ENCODE data around the gene SGCD. TPM values are rescaled to one million over a fixed set of nuclear protein-coding genes. Genes with fewer than 3 reads are reported as not detected.
A peak's percentile ranks its signal among the peaks of the same experiment; 100 is the strongest.
"Not testable (repeated sequence)": the region's sequence is repeated elsewhere in the genome, so short reads cannot be mapped to it uniquely, and the experiment has no call there.

SGCD gene
- total RNA-seq, 4 donors from 2014 or later: 3.4 to 86.5 (median 8.1) TPM

DNA sequence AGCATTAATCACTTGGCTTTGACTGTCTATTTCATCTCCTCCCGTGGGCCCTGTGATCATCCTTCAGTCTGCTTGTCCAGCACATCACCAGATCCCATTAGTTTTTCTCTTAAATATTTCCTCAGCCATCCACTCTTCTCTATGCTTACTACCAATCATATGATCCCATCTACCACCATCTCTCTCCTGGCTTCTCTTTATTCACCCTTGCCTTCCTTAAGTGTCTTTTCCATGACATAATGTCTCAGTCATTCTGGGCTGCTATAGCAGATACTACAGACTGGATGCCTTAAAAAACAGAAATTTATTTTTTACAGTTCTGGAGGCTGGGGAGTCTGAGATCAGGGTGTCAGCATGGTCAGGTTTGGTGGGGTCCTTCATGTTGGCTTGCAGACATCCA lies 314.7 kb downstream of the SGCD start:
- no peak for DNase-seq
- intact Hi-C loops (cut with DNase I; ENCODE audit: low total_unique reads): no loop called here
- Histone ChIP-seq H3K9me3 (no peaks in the 10 kb centered on the region), H3K27me3 (no peaks in the 10 kb centered on the region), H3K36me3 (no peaks in the 10 kb centered on the region), H3K27ac (peak overlapping the region in 1 of 2 donors; percentile 54), H3K4me1 (no peaks in the 10 kb centered on the region), H3K4me3 (no peak overlapping the region)
- TF ChIP-seq, protein P1, sequence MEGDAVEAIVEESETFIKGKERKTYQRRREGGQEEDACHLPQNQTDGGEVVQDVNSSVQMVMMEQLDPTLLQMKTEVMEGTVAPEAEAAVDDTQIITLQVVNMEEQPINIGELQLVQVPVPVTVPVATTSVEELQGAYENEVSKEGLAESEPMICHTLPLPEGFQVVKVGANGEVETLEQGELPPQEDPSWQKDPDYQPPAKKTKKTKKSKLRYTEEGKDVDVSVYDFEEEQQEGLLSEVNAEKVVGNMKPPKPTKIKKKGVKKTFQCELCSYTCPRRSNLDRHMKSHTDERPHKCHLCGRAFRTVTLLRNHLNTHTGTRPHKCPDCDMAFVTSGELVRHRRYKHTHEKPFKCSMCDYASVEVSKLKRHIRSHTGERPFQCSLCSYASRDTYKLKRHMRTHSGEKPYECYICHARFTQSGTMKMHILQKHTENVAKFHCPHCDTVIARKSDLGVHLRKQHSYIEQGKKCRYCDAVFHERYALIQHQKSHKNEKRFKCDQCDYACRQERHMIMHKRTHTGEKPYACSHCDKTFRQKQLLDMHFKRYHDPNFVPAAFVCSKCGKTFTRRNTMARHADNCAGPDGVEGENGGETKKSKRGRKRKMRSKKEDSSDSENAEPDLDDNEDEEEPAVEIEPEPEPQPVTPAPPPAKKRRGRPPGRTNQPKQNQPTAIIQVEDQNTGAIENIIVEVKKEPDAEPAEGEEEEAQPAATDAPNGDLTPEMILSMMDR (IDR thresholded peaks at IDR 0.05): no peak
- TF ChIP-seq POLR2A (IDR thresholded peaks at IDR 0.05): no peak

DNA sequence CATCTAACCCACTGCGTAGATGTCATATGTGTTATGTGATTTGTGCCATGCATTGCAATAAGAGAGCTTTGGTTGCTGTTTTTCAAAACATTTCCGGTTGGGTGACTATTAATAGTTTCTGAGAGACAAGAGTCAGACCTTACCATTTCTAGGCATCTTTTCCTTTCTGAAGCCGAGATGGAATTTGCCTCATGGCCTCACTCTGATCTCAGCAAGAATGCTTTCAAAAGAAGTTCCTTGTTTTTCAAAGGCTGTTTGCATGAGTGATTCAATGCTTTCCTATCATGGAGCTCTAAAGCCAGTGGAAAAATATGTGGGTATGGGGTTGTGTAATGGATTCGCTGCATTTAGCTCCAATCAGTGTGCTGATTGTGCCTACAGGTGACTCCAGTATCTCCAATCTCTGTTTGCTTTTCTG lies 320.1 kb downstream of the SGCD start:
- no peaks in the 10 kb centered on the region for H3K27me3 ChIP-seq
- no peaks in the 10 kb centered on the region for H3K4me1 ChIP-seq
- intact Hi-C loops (cut with DNase I; ENCODE audit: low total_unique reads): no loop called here
- TF ChIP-seq POLR2A (IDR thresholded peaks at IDR 0.05): no peak
- TF ChIP-seq, protein P1 (IDR thresholded peaks at IDR 0.05): no peak
- peak overlapping the region in 1 of 2 donors; percentile 21 for H3K27ac ChIP-seq
- no peaks in the 10 kb centered on the region for H3K36me3 ChIP-seq
- H3K4me3 ChIP-seq: no peak overlapping the region
- no peaks in the 10 kb centered on the region for H3K9me3 ChIP-seq
- no peak for DNase-seq

DNA sequence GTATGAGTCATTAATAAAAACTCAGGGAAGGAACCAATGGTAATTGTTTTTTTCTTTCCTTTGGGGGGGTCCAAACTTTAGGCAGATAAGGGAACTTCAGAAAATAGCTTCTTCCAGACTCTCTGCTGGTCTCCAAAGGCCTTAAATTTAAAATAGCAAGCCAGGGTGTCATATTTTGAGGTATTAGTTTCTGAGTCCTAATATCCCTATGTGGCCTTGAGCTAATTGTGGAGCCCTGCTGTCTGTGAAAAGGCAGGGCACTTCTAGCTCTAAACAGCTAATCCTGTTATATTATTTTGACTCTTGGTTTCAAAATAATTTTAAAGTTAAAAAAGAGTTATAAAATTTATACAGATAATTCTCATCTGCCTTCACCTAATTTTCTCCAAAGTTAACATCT lies 327.5 kb downstream of the SGCD start:
- Histone ChIP-seq H3K27ac (no peak overlapping the region), H3K4me3 (no peak overlapping the region), H3K36me3 (no peaks in the 10 kb centered on the region), H3K4me1 (no peaks in the 10 kb centered on the region), H3K27me3 (no peaks in the 10 kb centered on the region), H3K9me3 (no peaks in the 10 kb centered on the region)
- TF ChIP-seq, protein P1 (IDR thresholded peaks at IDR 0.05): no peak
- TF ChIP-seq POLR2A (IDR thresholded peaks at IDR 0.05): no peak
- intact Hi-C loops (cut with DNase I; ENCODE audit: low total_unique reads): no loop called here
- no peak for DNase-seq

DNA sequence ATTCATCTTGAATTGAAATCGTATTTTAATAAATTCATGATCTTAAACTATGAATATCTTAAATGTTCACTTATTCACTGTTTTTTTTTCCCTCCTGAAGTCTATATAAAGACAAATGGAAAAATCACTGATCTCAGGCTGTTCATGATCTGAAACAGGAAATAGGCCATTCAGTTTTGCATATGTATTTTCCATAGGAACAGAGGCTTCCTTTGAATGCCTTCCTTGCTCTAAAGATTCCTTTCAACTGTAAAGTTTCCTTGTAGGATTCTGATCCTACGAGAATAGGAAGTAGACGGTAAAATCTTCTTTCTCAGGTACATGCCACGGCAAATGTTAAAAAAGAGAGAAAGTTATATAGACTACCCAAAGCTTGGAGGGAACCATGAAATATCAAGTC lies 328.8 kb downstream of the SGCD start:
- Histone ChIP-seq H3K27me3 (no peaks in the 10 kb centered on the region), H3K36me3 (no peaks in the 10 kb centered on the region), H3K4me3 (no peak overlapping the region), H3K4me1 (no peaks in the 10 kb centered on the region), H3K9me3 (no peaks in the 10 kb centered on the region), H3K27ac (no peak overlapping the region)
- DNase-seq: no peak
- TF ChIP-seq, protein P1 (IDR thresholded peaks at IDR 0.05): no peak
- no peak for TF ChIP-seq POLR2A (IDR thresholded peaks at IDR 0.05)
- intact Hi-C loops (cut with DNase I; ENCODE audit: low total_unique reads): no loop called here

DNA sequence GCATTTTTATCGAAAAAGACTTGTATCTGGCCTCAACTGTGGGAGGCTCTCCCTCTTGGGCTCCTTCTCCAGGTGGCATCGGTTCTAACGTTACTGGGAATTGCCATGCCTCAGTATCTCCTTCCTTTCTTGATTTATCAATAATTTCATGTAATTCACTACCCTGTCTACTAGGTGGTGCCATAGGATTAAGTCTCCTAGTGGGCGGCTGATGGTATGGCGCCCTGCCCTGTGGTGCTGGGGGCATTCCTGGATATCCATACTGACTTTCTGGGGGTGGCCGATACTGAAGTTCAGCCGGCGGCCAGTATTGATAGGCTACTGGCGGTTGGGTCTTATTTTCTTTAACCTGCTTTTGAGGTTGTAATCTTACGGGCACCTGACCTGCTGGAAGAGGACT lies 337.9 kb downstream of the SGCD start:
- H3K27ac ChIP-seq; H3K4me3 ChIP-seq; H3K27me3 ChIP-seq; H3K9me3 ChIP-seq; intact Hi-C loops (cut with DNase I; ENCODE audit: low total_unique reads); H3K4me1 ChIP-seq; H3K36me3 ChIP-seq; DNase-seq: not testable (repeated sequence)

DNA sequence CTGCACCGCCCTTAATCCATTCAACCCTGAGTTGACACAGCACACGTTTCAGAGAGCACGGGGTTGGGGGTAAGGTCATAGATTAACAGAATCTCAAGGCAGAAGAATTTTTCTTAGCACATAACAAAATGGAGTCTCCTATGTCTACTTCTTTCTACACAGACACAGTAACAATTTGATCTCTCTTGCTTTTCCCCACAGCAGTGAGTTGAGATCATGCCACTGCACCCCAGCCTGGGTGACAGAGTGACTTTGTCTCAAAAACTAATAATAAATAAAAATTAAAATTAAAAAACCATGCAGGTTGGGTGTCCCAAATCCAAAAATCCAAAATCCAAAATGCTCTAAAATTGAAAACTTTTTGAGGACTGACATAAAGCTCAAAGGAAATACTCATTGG lies 339.7 kb downstream of the SGCD start:
- H3K27me3 ChIP-seq; H3K9me3 ChIP-seq; intact Hi-C loops (cut with DNase I; ENCODE audit: low total_unique reads); DNase-seq; H3K4me3 ChIP-seq; H3K4me1 ChIP-seq; H3K36me3 ChIP-seq; H3K27ac ChIP-seq: not testable (repeated sequence)

Measured in uterus (tissue), 4 donors.